ENCODE results near the gene KLHDC8A. TPM values are rescaled to one million over a fixed set of nuclear protein-coding genes. Genes with fewer than 3 reads are reported as not detected.

The KLHDC8A gene
- total RNA-seq, 1 experiment from 2014 or later: 0.49 TPM

DNA sequence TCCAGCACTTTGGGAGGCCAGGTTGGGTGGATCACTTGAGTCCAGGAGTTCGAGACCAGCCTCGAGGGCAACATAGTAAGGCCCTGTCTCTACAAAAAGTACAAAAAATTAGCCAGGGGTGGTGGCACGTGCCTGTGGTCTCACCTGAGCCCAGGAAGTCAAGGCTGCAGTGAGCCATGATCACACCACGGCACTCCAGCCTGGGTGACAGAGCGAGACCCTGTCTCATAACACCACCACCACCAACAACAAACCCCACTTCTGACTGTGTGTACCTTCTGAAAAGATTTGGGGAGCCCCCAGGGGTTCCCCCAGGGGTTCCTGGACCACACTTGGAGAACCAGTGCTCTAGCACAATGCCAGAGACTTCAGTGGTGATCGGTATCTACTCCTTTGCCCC is 65.1 kb downstream of the KLHDC8A start (continued):
- TF ChIP-seq, protein P1, sequence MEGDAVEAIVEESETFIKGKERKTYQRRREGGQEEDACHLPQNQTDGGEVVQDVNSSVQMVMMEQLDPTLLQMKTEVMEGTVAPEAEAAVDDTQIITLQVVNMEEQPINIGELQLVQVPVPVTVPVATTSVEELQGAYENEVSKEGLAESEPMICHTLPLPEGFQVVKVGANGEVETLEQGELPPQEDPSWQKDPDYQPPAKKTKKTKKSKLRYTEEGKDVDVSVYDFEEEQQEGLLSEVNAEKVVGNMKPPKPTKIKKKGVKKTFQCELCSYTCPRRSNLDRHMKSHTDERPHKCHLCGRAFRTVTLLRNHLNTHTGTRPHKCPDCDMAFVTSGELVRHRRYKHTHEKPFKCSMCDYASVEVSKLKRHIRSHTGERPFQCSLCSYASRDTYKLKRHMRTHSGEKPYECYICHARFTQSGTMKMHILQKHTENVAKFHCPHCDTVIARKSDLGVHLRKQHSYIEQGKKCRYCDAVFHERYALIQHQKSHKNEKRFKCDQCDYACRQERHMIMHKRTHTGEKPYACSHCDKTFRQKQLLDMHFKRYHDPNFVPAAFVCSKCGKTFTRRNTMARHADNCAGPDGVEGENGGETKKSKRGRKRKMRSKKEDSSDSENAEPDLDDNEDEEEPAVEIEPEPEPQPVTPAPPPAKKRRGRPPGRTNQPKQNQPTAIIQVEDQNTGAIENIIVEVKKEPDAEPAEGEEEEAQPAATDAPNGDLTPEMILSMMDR (IDR thresholded peaks at IDR 0.05 in 2 of 3, conservative IDR thresholded peaks at IDR 0.05 in 1 of 3; ENCODE audit: borderline replicate concordance in 1 of 3, insufficient read depth in 1 of 3, low read depth in 2 of 3, low read length in 2 of 3): no peak

DNA sequence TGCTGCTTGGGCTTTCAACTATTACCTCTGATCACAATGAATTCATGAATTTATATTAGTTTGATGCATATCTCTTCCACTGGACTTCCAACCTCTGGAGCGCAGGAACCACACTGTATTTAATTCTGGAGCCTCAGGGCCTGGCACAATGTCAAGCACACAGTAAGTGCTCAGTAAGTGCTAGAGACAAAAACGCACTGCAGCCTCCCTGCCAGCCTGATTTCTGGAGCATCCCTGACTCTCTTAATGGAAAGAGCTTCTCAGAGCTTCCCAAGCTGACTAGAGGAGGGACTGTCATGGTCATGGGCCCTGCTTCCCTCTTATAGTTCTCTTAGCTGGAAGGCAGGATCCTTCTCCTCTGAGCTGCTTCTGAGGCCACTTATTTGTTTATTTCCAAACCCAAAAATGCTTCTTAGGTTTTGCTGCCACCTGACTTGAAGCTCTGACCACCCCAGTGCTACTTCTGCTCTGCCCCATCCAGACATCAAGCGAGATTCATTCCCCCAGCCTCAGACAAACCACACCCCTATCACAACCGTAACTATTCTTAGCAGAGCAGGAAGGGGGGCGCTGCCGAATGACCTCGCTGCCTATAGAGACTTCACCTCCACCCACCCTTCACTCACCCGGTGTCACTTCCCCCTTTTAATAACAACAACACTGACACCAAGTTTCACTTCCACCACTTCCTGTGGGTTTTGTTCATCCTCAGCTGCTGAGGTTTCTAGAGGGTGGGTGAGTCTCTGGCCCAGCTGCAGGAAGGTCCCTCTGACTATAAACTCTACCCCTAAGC is 68.8 kb downstream of the KLHDC8A start:
- H3K9me3 ChIP-seq (ENCODE audit: control insufficient read depth in 1 of 2, insufficient read depth in 1 of 2, low read depth in 1 of 2, low read length in 2 of 2): no peaks in the 10 kb centered on the region
- peak overlapping the region; percentile 9 for H2AFZ ChIP-seq (ENCODE audit: low read depth, low read length, poor library complexity, severe bottlenecking)
- H4K20me1 ChIP-seq (ENCODE audit: insufficient read depth): no peaks in the 10 kb centered on the region
- H3K4me2 ChIP-seq (ENCODE audit: low read length): peak overlapping the region; percentile 26; the same call in 1 of the 2 replicates
- H3K4me1 ChIP-seq (ENCODE audit: control insufficient read depth in 1 of 2, insufficient read depth in 2 of 2, low read length in 2 of 2): peaks cover 30 to 62% of the 10 kb centered on the region in 2 experiments
- no peak for ATAC-seq
- no peak overlapping the region for H3K4me3 ChIP-seq (replicated peaks in 1 of 2; ENCODE audit: low read depth in 1 of 2, low read length in 2 of 2)
- H3K9me2 ChIP-seq (ENCODE audit: insufficient read depth): no peaks in the 10 kb centered on the region
- no peak overlapping the region for H3K9ac ChIP-seq (ENCODE audit: low read length)
- TF ChIP-seq REST (IDR thresholded peaks at IDR 0.05; ENCODE audit: low read depth) (no peak), TCF7L2 (IDR thresholded peaks at IDR 0.05; ENCODE audit: borderline replicate concordance, extremely low read depth, insufficient read depth, insufficient read length) (no peak), SIN3A (IDR thresholded peaks at IDR 0.05; ENCODE audit: low read depth) (no peak)
- H3K27me3 ChIP-seq (ENCODE audit: insufficient read depth, low read length): no peaks in the 10 kb centered on the region
- H3K36me3 ChIP-seq (ENCODE audit: control insufficient read depth in 1 of 2, insufficient read depth in 2 of 2, low read length in 2 of 2): no peaks in the 10 kb centered on the region
- ChIA-PET POLR2A (no interaction called here), RAD21 (ENCODE audit: low non-redundant PET in 1 of 2, low total read pairs in 2 of 2, uncharacterized antibody in 2 of 2, unreplicated experiment in 2 of 2) (no interaction called here), CTCF (interaction anchor here (1.1 to 2.7 kb wide), 2 partner anchors 15 to 38 kb away, joined by 4 to 8 read pairs; no protein-coding TSS in a partner anchor)
- BruUV-seq (replicated peaks): no TSS peak
- no peak overlapping the region for H3K27ac ChIP-seq (ENCODE audit: low read depth, low read length)
- no peak for DNase-seq (ENCODE audit: low read depth, low spot score)
- intact Hi-C loops (cut with micrococcal nuclease): no loop called here
- no peaks in the 10 kb centered on the region for H3K79me2 ChIP-seq (ENCODE audit: insufficient read depth, low read length)
